M059J (cell line): Measurements from ENCODE around the gene VPS51. TPM values are rescaled to one million over a fixed set of nuclear protein-coding genes. Genes with fewer than 3 reads are reported as not detected.

Experiments
- DNase-seq: peaks from one replicate; pipeline ENCODE4 v3.0.0-alpha.2; 2012; ENCODE audit warnings: low read depth
- total RNA-seq: library from RNA; depleted of rRNA; stranded (reverse); fragments of >200 nt; shearing (Covaris generic); gene quantifications from 2 replicates; pipeline ENCODE4 v1.2.3, GENCODE V29; 2014; rRNA removed

Gene VPS51
- 117 and 170 TPM in 2 replicates for total RNA-seq

DNA sequence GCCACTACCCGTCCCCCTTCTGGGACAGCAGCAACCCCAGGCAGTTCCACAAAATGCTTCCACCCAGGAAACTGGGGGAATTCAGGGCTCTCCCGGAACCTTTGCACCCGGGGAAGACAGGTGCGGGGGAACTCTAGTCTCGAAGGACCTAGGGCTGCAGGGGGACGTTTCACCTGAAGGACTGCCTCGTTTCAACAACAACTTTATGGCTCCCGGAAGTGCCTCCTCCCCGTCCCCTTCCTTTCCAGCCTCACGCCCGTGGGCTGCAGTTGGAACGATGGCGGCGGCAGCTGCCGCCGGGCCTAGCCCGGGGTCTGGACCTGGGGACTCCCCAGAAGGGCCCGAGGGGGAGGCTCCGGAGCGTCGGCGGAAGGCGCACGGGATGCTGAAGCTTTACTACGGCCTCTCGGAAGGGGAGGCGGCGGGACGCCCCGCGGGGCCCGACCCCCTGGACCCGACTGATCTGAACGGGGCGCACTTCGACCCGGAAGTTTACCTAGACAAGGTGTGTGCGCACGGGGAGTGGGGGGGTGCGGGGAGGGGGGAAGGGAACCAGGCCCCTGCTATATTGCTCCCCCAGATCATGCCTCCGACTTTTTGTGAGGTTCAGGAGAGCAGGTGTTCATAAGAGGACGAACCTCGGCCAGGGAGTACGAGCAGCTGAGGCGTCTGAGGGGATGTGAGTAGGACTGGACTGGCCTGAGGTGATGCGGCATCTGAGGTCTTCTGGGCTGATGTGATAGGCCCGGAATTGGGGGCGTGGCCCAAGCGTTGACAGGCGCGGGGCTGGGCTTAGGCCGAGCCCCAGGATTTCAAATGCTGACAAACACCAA, at the start of gene VPS51:
TSS of gene VPS51 (plus strand) at position 241 of the 833 bp plus-strand sequence. CDS start at position 278, 37 bp downstream.
- peak; percentile 91 for DNase-seq

DNA sequence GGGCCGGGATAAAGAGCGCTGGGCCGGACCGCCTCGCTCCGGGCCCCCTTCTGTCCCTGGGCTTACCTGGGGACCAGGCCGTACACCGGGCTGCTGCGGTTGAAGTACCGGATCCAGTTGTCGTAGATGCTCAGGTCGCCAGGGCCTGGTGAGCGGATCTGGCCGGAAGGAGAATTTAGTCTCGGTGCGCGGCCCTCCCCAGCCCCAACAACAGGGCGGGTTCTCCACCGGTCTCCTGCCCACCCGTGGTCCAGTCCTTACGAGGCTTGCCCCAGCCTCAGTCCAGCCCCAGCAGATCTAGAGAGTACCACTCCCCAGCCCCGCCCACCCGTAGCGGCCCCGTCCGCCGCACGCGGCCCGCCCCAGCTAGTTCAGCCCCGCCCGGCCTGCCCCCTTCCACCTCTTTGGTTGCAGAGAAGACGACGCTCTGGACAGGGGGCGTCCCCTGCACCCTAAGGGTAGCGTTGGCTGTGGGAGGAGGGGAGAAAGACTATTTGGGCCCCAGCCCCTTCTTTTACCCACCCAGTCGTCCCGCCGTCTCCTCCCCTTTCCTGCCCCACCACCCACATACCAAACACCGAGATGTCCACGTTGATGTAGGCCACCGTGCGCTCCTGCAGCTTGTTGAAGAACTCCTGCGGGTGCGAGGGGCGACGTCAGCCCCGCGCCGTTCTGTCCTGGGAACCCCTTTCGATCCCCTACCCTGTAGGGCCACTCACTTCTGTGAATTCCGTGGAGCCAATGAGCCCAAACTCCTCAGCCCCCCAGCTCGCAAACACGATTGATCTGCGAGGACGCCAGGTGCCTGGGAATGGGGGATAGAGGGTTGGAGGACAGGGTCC, 48.2 kb upstream of the VPS51 start:
- no peak for DNase-seq

DNA sequence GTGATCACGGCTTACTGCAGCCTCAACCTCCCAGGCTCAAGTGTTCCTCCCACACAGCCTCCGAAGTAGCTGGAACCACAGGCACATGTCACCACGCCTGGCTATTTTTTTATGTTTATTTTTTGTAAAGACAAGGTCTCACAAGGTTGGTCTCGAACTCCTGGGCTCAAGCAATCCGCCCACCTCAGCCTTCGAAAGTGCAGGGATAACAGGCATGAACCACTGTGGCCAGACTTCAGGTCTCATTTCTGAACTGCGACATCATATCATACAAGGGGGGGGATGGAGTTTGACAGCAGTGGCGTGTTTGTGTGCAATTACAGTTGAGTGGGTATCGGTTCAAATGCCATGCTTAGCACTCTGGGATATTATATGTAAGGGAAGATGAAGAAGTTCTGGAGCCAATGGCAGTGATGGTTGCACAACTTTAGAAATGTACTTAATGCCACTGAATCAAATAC, 44.6 kb upstream of the VPS51 start:
- no peak for DNase-seq

- no peak for DNase-seq
These were observed 42.0 kb upstream of the VPS51 start for GRCh38 chr11:65053827-65054508.

DNA sequence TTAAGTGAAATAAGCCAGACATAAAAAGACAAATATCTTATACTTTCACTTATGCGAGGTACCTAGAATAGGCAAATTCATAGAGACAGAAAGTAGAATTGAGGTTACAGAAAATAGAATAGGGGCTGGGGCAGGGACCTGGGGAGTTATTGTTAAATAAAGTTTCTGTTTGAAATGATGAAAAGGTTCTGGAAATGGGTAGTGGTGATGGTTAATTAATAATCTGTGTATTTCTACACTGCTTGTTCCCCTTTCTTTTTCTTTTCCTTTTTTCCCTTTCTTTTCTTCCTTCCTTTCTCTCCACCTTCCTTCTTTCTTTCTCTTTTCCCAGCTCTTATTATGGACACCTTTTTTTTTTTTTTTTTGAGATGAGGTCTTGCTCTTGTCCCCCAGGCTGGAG, 40.5 kb upstream of the VPS51 start:
- no peak for DNase-seq

- no peak for DNase-seq
These were observed 39.0 kb upstream of the VPS51 start for GRCh38 chr11:65056999-65057398.

- no peak for DNase-seq
These were observed 38.5 kb upstream of the VPS51 start for GRCh38 chr11:65057526-65057925.

GRCh38 chr11:65058012-65058411, 38.0 kb upstream of the VPS51 start:
- no peak for DNase-seq

DNA sequence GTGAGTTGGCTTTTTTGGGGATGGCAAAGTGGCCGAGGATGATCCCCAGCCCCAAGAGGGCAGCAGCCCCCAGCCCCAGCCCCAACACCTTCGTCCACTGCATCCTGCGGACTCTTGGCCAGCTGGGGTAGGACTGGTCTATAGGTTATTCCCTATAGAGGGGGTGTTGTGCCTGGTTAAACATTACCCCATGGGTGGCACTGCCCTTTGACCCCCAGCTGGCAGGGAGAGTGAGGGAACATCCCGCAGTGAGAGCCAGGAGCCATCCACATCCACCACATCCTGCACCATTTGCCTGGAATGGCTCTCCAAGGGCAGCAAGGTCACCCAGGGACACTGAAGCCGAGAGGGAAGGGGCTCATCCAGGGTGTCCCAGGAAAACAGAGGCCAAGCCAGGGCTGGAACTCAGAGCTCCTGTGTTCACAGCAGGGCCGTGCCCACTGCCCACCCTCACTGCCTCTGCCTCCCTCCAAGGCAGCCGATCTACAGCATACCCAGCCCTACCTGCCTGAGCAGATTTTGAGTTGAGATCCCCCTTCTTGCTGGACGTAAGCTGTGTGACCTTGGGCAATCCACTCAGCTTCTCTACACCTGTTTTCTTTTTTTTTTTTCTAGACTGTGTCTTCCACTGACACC, 37.5 kb upstream of the VPS51 start, which contains the start of gene NAALADL1:
TSS of gene NAALADL1 (minus strand) at position 135 of the 636 bp plus-strand sequence. CDS start at position 103, 32 bp downstream.
- DNase-seq: no peak

DNA sequence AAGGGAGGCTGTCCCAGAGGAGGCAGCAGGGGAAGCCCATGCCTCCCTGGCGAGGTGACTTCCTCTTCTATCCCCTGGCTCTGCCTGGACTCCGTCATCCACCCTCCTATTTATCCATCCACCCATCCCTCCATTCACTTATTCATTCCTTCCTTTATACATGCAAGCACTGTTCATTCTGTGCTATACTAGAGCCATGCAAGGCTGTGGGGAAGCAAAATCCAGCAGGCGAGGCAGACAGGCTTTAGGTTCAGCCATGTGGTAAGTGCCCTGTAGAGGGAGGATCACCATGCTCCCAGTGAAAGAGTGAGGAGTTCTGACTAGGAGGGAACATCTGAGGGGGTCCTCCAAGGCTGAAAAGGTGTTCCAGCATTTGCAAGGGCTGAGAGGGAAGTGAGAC, 36.5 kb upstream of the VPS51 start:
- DNase-seq: no peak

GRCh38 chr11:65059959-65060824, 35.8 kb upstream of the VPS51 start:
- DNase-seq: no peak

GRCh38 chr11:65060913-65061408, 35.1 kb upstream of the VPS51 start:
- DNase-seq: peak; percentile 35

DNA sequence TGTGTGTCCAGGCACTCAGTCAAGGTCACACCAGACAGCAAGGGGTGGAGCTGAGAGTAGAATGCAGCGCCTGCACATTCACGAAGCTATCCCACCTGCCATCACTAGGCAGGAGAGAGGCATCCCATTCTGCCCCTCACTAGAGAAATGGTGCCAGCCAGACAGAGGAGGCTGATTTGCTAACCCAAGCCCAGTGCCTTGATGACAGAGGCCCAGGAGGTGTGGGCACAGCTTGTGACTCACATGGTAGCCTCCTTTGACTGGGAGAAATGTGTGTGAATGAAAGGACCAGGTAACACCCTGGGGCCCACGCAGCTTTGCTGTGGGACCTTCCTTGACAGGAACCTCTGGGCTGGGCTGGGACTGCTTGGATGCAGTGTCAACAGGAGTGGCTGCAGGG, 32.5 kb upstream of the VPS51 start:
- no peak for DNase-seq

DNA sequence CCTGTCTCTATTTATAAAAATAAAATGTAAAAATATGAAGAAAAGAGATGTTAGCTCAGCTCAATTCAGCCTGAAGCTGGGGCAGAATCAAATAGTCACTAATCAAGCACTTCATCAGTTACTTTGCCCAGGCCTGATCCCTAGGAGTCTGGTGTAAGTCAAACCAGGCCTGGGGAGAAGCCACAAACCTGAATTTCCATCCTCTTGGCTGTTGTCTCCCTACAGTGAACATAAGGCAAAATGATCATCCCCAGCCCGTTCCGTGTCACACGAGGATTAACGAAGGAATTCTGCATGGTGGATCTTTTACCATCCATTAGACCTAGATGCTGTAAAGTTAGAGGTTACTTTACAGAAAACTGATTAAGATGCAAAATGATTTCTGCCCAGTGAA, 31.2 kb upstream of the VPS51 start:
- DNase-seq: no peak

DNA sequence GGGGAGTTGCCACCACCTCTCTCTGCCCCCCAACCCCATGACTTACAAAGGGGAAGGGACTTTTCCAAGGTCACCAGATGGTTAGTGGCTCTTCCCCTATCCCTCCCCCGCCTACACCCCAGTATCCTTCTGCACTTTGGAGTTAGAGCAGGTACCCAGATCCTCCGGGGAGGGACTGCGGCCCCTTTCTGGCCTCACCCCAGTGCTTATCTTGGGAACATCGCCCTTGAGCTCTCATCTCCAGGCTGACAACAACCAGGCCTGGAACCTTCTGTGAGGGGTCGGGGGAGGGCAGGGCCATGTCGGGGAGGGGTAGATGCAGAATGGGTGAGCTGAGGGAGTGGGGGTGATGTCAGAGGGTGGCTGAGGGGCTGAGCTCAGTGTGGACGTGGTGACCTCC, 30.2 kb upstream of the VPS51 start:
- no peak for DNase-seq

- no peak for DNase-seq
These were observed 29.7 kb upstream of the VPS51 start for GRCh38 chr11:65066315-65066714.

DNA sequence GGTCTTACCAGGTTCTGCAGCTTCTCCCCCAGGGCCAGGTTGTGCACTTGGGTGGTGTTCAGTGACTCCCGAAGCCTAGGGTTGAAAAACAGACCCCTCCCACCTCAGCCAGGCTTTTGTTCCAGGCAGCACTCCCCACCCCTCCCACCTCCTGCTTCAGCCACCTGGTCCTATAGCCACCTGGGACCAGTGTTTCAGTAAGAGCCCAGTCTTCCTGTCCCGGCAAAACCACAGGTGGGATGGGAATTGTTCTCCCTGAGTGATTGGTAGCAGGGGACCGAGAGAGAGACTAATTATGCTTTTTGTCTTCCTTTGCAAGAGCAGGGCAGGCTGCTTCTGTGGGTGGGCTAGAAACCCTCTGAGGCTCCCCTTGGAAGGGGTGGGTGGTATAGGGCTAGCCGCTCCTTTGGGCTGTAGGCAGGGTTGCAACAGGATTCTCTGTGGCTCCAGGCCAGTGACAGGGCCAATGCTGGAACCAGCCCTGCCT, 29.2 kb upstream of the VPS51 start:
- DNase-seq: no peak

DNA sequence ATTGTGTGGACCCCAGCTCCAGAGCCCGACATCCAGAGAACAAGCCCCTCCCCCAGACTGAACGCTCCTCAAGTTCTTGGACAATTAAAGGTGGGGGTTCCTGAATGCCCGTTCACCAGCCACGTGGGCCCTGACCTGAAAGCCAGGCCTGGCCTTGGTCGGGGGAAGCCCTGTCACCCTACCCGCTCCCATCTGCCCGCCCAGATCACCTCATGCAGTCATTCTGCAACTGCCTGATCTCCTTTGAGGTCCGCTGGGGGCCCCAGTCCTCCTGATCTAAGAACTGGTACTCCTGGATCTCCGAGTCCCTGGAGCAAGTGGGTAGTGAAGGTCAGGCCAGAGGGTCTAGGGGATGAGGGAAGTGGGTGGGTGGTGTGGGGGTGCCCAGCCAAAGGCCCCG, 28.6 kb upstream of the VPS51 start:
- DNase-seq: no peak

DNA sequence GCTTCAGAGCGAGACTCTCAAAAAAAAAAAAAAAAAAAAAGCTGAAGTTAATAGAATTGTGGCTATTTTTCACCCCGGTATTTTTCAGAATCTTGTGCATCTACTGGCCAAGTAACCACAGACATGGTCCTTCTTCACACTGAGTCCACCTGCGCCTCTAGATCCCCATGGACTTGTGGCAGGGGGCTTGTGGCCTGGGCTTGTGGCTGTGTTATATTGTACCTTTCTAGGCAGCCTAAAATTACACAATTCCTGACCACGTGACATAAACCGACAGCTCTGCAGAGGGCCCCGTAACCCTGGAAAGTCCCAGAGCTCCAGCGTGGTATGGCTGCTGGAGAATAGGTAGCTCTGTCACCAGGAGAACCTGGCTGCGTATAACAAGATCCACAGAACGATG, 26.8 kb upstream of the VPS51 start:
- DNase-seq: no peak
